ENCODE measurements around the gene CCDC88B.

CCDC88B gene

GRCh38 chr11:64339754-64340408 lies at the start of gene CCDC88B:
Gene CCDC88B, plus strand, starts transcription at chr11:64340204. Its CDS starts 63 bp downstream, at chr11:64340267.
- peak; percentile 71 to 76 for DNase-seq (ENCODE audit: low read depth in 2 of 2)

DNA sequence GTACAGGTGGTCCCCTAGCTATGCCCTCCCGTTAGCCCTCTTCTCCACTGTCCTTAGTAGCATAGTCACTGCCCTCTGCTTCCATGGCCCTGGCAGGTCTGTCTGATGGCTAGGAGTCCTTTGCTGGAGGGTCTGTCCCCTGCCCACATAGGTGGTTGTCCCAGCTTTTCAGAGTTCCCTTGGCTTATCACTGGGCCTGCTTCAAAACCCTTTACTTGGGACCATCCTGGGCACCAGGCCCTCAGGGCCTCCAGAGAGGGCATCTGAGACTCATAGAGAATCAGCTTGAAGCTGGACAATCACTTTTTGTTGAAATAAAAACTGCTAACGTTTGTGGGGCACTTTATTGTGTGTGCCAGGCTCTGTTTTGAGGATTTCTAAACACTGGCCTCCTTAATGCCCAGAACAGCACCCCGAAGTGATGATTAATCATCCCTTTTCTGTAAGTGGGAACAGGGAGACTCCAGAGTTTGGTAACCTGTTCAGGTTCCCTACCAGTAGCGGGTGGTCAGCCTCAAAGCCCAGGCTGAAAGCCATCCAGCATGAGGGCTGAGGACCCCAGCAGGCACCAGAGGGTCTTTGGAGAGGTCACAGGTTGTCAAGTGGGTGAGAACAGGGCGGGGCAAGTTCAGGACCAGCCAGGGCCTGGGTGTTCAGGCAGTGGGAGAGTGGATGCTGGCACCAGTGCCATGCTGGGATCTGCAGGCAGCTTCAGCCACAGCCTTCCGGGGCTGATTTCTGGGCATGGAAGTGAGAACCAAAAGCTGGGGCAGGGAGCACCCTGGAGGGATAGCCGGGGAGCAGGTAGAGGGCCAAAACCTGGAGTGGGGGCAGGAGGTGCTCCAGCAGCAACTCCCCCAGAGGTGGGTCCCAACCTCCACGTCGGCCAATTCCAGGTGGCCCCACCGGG lies 49.4 kb upstream of the CCDC88B start:
- no peak for DNase-seq (ENCODE audit: low read depth in 2 of 2)

DNA sequence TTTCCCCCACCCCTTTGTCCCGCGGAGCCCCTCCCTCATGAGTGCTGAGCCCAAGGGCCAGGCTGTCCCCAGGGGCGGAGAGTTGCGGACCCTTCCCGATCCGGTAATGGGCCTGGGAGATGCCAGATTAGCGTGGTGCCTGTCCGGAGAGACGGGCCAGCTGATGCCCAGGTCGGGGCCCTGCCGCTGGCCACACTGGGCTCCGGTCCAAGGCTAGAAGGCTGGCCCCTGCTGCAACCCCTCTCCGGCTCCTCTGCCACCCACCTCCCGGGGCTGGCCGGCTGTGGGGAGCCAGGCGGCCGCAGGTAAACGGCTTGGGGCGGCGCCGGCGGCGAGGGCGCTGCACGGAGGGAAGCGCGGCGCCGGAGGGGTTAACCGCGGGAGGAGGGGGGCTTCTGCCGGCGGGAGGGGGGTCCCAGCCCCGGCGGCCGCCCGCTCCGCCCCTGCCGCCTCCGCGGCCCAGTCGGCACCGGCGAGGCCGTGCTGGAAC lies 48.7 kb upstream of the CCDC88B start, which contains the start of gene KCNK4:
Gene KCNK4, plus strand, starts transcription at position 41 of the 490 bp plus-strand sequence. CDS start 1,717 bp downstream, outside the sequence.
- DNase-seq (ENCODE audit: low read depth in 2 of 2): no peak

GRCh38 chr11:64291752-64292459 lies 48.1 kb upstream of the CCDC88B start:
- no peak for DNase-seq (ENCODE audit: low read depth in 2 of 2)

GRCh38 chr11:64292460-64293254 lies 47.3 kb upstream of the CCDC88B start:
- DNase-seq (ENCODE audit: low read depth in 2 of 2): no peak

- DNase-seq (ENCODE audit: low read depth in 2 of 2): no peak
These were observed 45.2 kb upstream of the CCDC88B start for GRCh38 chr11:64294774-64295173.

DNA sequence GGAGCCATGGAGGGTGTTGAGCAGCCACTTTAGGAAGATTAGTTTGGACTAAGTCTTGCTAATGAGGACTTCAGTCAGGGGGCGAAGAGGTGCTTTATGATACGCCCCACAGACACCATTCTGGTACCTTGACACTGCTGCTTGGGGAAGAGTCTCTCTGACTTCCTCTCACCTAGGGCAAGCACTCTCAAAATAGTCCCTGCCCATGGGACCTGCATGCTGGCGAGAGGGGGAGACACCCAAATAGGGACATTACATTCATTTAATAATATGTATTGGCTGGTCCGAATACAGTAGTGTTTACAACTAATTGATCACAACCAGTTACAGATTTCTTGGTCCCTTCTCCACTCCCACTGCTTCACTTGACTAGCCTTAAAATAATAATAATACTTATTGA lies 44.2 kb upstream of the CCDC88B start:
- no peak for DNase-seq (ENCODE audit: low read depth in 2 of 2)

DNA sequence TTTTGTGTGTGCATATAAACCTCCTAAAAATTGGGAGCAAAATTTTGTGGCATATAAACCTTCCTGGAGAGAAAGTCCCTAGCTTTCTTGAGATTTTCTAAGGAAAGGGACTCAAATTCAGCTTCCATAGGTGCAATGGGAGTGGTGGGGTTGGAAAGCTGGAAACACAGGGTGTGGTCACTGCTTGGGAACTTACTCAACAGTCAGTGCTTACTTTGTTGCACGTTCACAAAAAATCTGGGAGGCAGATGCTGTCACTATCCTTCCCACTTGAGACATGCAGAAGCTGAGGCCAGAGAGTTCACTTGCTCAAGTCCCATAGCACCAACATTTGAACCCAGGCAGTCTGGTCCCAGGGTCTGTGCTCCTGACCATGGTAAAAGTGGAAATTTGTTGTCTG lies 43.8 kb upstream of the CCDC88B start:
- DNase-seq (ENCODE audit: low read depth in 2 of 2): no peak

GRCh38 chr11:64296830-64297698 lies 42.9 kb upstream of the CCDC88B start:
- no peak for DNase-seq (ENCODE audit: low read depth in 2 of 2)

GRCh38 chr11:64297699-64298358 lies 42.2 kb upstream of the CCDC88B start:
- DNase-seq (ENCODE audit: low read depth in 2 of 2): no peak

- DNase-seq (ENCODE audit: low read depth in 2 of 2): no peak
These were observed 40.8 kb upstream of the CCDC88B start for GRCh38 chr11:64298966-64299846.

- no peak for DNase-seq (ENCODE audit: low read depth in 2 of 2)
These were observed 40.0 kb upstream of the CCDC88B start, which contains the start of gene CATSPERZ for GRCh38 chr11:64299847-64300648. Gene CATSPERZ, plus strand, starts transcription at chr11:64300358. Its CDS starts 53 bp downstream, at chr11:64300411.

DNA sequence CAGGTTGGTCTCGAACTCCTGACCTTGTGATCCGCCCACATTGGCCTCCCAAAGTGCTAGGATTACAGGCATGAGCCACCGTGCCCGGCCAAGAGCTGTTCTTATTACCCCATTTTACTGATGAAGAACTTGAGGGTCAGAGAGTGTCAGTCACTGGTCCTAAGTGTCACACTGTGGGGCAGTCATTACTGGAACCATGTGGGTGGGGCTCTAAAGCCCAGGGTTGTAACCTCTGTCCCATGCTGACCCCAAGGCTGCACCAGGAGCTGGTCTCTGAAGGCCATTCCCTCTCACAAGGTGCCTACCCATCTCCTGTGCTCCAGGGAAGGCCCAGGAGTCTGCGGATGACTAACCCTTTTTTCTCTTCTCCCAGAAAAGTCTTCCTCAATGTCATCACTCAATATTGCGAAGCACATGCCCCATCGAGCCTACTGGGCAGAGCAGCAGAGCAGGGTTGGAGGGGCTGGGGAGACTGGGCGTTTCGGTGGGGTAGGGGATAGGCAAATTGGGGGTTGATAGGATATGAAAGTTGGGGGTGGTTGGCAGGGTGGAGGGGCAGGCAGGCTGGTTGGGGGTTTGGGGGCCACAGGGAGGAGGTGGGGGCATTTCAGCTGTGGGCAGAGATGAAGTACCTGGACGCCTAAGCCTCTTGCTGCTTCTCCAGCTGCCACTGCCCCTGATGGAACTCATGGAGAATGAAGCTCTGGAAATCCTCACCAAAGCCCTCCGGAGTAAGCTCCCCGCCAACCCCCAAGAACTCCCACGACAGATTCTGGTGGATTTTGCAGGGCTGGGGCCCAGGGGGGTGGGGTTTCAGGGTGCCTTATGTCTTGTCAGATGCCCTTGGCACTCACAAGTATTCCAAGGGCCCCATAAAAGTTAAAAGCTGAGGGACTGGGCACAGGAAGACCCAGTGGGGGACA lies 36.6 kb upstream of the CCDC88B start:
- no peak for DNase-seq (ENCODE audit: low read depth in 2 of 2)

DNA sequence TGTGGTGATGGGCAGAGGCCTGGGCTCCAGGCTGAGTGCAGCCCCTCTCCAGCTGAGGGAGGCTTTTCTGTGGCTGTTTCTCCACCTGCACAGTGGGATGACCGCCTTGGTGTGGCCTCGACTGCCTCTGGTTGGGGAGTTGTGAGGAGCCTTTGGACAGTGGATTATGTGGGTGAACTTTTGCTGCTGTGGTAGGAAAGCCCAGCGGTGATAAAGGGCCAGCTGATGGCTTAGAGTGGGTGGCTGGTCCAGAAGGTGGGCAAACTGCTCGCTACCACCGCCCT lies 36.0 kb upstream of the CCDC88B start:
- no peak for DNase-seq (ENCODE audit: low read depth in 2 of 2)

DNA sequence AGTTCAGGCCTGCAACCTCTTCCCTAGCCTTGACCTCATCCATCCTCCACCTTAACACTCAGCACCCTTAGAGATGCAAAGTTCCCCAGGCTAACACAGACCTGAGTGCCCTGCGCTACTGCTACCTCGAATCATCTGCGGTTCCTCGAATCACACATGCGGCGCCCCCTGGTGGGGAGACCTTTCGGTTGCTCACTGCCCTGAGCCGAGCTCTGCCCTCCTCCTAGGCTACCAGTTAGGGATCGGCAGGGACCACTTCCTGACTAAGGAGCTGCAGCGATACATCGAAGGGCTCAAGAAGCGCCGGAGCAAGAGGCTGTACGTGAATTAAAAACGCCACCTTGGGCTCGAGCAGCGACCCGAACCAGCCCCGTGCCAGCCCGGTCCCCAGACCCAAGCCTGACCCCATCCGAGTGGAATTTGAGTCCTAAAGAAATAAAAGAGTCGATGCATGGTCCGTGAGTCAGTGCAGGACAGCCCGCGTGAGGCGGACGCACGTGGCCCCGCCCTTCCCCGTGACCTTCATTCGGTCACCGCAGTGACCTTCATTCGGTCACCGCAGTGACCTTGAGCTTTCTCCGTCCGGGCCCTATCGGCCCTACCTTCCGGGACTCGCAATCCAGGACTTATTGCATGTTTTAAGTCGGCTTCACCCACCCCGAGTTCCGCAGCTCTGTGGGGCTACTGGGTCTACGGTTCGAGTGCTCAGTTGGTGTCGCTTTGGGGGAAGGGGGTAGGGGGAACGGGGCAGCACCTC lies 35.5 kb upstream of the CCDC88B start:
- DNase-seq (ENCODE audit: low read depth in 2 of 2): peak; percentile 88 to 92

DNA sequence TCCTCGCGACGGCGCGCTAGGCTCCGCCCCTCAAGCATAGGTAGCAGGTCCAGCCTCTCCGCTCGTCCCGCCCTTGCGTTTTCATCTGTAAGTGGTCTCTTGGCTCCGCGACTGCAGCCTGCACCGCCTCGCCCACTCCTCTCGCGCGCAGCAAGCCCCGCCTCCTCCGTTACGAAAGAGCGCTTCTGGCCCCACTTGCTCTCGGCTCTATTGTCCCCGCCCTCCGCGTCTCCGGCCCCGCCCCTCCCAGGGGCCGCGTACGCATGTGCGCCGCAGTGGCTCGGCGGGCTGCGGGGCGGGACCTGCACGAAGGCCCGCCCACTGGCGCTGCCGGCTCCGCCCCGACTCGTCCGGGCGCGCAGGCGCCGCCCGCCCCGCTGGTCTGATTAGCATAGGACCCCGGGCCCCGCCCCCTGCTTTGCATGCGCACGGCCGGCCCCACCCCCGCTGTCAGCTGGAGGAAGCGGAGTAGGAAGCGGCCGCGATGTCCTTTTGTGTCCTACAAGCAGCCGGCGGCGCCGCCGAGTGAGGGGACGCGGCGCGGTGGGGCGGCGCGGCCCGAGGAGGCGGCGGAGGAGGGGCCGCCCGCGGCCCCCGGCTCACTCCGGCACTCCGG lies 34.8 kb upstream of the CCDC88B start, which contains the start of gene ESRRA:
Gene ESRRA, plus strand, starts transcription at position 450 of the 616 bp plus-strand sequence. CDS start 1,656 bp downstream, outside the sequence.
- peak; percentile 99 to 100 for DNase-seq (ENCODE audit: low read depth in 2 of 2)

All from stimulated activated CD8-positive, alpha-beta memory T cell treated with anti-CD3 and anti-CD28 coated beads, Interleukin-2, amount 100 ng/mL, for 1 hour (primary cell).